HG03439 (cell line): ENCODE data around the gene RNASE1.
"Not testable (repeated sequence)": the region's sequence is repeated elsewhere in the genome, so short reads cannot be mapped to it uniquely, and the experiment has no call there.

Experiments
- ATAC-seq: cut with Tn5 transposase; IDR thresholded peaks from one replicate; pipeline ENCODE4 v1.9.1; 2021; ENCODE audit warnings: mild to moderate bottlenecking, moderate library complexity; ENCODE audit not compliant: unreplicated experiment

The RNASE1 gene

DNA sequence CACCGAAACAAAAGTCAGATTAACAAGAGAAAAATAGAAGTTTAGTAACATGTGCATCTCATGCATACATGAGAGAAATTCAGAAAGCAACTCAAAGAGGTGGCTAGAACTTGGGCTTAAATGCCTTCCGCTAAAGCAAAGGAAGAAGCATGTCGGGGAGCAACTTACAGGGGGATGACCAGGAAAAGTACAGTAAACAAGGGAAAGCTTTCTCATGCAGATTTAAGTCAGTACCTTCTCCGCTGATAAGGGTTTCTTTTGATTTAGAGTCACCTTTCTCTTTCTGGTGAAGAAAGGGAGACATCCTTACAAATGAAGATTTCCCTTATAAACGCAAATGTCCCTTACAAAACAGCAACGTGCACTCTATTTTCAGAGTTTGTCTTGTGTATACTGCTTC lies 27.6 kb downstream of the RNASE1 start:
- ATAC-seq: no peak

DNA sequence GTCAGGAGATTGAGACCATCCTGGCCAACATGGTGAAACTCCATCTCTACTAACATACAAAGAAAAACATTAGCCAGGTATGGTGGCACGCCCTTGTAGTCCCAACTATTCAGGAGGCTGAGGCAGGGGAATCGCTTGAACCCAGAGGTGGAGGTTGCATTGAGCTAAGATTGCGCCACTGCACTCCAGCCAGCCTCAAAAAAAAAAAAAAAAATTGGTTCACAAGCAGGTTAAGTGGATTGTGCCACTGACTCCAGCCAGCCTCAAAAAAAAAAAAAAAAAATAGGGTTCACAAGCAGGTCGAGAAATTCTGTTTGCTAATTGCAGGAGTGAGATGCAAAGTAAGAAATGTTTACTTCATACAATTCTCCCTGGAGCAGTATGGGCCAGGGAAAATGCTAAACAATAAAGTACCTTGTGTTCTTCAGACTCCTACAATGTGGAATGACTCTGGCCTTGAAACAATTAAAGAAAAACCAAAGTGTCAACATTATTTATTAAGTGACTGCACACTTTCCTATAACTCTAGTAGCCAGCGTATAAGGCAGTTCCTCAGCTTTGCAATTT lies 28.3 kb downstream of the RNASE1 start:
- no peak for ATAC-seq

DNA sequence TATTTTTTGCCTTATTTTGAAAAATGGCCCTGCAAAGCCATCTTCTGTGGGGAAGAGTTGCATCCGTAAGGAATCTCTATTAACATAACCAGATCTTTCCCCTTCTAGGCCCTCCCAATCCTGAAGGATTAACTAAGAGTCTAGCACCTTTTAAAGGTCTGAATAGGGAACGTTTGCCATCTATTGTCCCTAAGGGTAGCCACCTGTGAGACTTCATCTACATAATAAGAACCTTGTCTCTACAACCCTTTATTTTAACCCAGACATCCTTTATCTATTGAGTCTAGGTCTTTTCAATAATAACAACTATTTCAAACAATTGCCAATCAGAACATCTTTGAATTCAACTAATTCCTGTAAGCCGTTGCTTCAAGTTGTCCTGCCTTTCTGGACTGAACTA lies 30.0 kb downstream of the RNASE1 start:
- no peak for ATAC-seq

DNA sequence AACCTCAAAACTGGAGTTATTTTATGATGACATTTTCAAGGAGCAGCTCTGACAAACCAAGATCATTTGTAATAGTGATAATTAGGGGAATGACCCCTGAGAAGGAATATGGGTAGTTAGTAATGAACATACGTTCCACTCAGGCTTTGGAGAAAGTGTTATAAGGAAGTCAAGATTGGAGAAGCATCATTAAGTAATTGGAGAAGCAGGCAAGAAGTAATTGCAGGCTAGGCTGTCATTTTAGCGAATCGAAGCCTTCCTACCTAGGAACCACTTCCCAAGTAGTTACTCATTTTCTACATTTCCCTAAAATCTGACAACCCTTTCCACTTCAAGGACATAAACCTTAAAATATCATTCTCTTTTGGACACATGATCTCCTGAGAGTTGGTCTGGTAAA lies 33.2 kb downstream of the RNASE1 start:
- ATAC-seq: no peak

- no peak for ATAC-seq
Measured at GRCh38 chr14:20768593-20768892, 34.1 kb downstream of the RNASE1 start.

- ATAC-seq: no peak
Measured at GRCh38 chr14:20760950-20761349, 41.7 kb downstream of the RNASE1 start.

DNA sequence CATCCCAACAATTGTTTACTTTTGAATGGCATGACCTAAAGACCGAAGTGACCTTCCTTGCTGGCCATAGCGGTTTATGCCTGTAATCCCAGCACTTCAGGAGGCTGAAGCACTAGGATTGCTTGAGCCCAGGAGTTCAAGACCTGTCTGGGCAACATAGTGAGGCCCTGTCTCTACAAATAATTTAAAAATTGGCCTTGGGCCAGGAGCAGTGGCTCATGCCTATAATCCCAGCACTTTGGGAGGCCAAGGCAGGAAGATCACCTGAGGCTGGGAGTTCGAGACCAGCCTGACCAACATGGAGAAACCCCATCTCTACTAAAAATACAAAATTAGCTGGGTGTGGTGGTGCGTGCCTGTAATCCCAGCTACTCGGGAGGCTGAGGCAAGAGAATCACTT lies 43.2 kb downstream of the RNASE1 start:
- not testable (repeated sequence) for ATAC-seq

- ATAC-seq: no peak
Measured at GRCh38 chr14:20757965-20758364, 44.7 kb downstream of the RNASE1 start.

GRCh38 chr14:20755037-20755436 lies 47.6 kb downstream of the RNASE1 start:
- no peak for ATAC-seq

- no peak for ATAC-seq
Measured at GRCh38 chr14:20754308-20754707, 48.3 kb downstream of the RNASE1 start.

DNA sequence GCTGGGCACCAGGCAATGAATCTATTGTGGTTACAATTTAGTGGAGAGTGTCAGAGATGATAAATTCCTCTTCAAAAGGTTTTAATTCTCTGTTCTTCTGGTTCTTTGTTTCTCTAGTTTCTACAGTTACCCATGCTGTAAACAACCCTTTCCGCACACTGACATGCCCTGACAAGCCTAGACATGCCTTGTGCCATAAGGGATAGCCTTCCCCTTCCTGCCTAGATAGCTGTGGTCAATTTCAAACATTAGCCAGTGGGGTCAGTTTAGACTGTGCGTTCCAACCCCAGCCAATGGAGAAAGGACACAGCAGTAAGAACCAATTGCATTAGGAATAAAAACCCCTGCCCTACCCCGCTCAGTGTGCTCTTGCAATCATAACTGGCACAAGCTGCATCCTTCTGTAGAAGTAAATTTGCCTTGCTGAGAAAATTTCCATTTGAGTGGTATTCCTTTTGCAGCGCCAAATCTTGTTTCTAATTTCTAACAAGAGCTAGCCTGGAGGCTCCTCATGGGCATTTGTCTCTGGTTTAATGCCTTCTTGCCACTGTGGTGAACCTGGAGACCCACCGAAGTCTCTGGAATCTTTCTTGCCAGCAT lies 50.6 kb downstream of the RNASE1 start:
- ATAC-seq: no peak
